MM.1S (cell line): Measurements from ENCODE around the gene NEK8.

Source experiments
- DNase-seq: peaks from one replicate; pipeline ENCODE4 v3.0.0-alpha.2; 2015
- H2AFZ ChIP-seq: fragments of 300-600 bp; sonication (generic); 2 replicates; pipeline ENCODE4 v1.6.0; 2016; ENCODE audit warnings: antibody characterized with exemption, low read length
- H3F3A ChIP-seq: fragments of 300-600 bp; sonication (generic); 2 replicates; pipeline ENCODE4 v1.6.1; 2016; ENCODE audit warnings: mild to moderate bottlenecking, antibody characterized with exemption, low read length, moderate library complexity, mixed read lengths; ENCODE audit not compliant: insufficient read depth
- H3K27ac ChIP-seq: fragments of 300-600 bp; sonication (generic); 2 replicates; pipeline ENCODE4 v1.5.1; 2016; ENCODE audit warnings: mild to moderate bottlenecking, low read length
- H3K27me3 ChIP-seq: fragments of 300-600 bp; sonication (generic); replicated peaks from 2 replicates; pipeline ENCODE4 v1.6.0; 2016; ENCODE audit warnings: low read length; ENCODE audit not compliant: insufficient read depth
- H3K36me3 ChIP-seq: fragments of 300-600 bp; sonication (generic); replicated peaks from 2 replicates; pipeline ENCODE4 v1.6.1; 2016; ENCODE audit warnings: mild to moderate bottlenecking, low read length, mixed read lengths; ENCODE audit not compliant: insufficient read depth
- H3K4me1 ChIP-seq: fragments of 300-600 bp; sonication (generic); 2 replicates; pipeline ENCODE4 v1.6.1; 2016; ENCODE audit warnings: low read length, mixed read lengths
- H3K4me2 ChIP-seq: fragments of 300-600 bp; sonication (generic); 2 replicates; pipeline ENCODE4 v1.6.0; 2016; ENCODE audit warnings: low read depth, low read length
- H3K4me3 ChIP-seq: fragments of 300-600 bp; sonication (generic); 2 replicates; pipeline ENCODE4 v1.5.1; 2016; ENCODE audit warnings: low read length, mixed read lengths
- H3K79me2 ChIP-seq: fragments of 300-600 bp; sonication (generic); 2 replicates; pipeline ENCODE4 v1.6.1; 2016; ENCODE audit warnings: mixed run types, low read length, mixed read lengths
- H3K9ac ChIP-seq: fragments of 300-600 bp; sonication (generic); 2 replicates; pipeline ENCODE4 v1.6.1; 2016; ENCODE audit warnings: low read length, mixed read lengths
- H3K9me2 ChIP-seq: fragments of 300-600 bp; sonication (generic); replicated peaks from 2 replicates; pipeline ENCODE4 v1.6.1; 2016; ENCODE audit warnings: mild to moderate bottlenecking, low read length, mixed read lengths; ENCODE audit not compliant: insufficient read depth
- H3K9me3 ChIP-seq: fragments of 300-600 bp; sonication (generic); replicated peaks from 2 replicates; pipeline ENCODE4 v1.6.1; 2016; ENCODE audit warnings: mild to moderate bottlenecking, low read length, mixed read lengths; ENCODE audit not compliant: insufficient read depth
- H4K20me1 ChIP-seq: fragments of 300-600 bp; sonication (generic); 2 replicates; pipeline ENCODE4 v1.6.1; 2016; ENCODE audit warnings: mild to moderate bottlenecking, low read length, moderate library complexity, mixed read lengths; ENCODE audit not compliant: insufficient read depth
- EZH2 ChIP-seq: fragments of 300-600 bp; sonication (generic); optimal IDR thresholded peaks from 2 replicates; pipeline ENCODE3; 2017; ENCODE audit warnings: low read depth, mild to moderate bottlenecking, antibody characterized with exemption, low read length, mixed read lengths
- EZH2phosphoT487 ChIP-seq: fragments of 300-600 bp; sonication (generic); IDR thresholded peaks from 2 replicates; pipeline ENCODE4 v1.6.1; 2018; ENCODE audit warnings: antibody characterized with exemption, low read length
- TF ChIP-seq, protein P1 (sequence below): fragments of 300-600 bp; sonication (generic); IDR thresholded peaks from 2 replicates; pipeline ENCODE4 v1.5.1; 2016; ENCODE audit warnings: antibody characterized with exemption, low read length, mixed read lengths

NEK8 gene

DNA sequence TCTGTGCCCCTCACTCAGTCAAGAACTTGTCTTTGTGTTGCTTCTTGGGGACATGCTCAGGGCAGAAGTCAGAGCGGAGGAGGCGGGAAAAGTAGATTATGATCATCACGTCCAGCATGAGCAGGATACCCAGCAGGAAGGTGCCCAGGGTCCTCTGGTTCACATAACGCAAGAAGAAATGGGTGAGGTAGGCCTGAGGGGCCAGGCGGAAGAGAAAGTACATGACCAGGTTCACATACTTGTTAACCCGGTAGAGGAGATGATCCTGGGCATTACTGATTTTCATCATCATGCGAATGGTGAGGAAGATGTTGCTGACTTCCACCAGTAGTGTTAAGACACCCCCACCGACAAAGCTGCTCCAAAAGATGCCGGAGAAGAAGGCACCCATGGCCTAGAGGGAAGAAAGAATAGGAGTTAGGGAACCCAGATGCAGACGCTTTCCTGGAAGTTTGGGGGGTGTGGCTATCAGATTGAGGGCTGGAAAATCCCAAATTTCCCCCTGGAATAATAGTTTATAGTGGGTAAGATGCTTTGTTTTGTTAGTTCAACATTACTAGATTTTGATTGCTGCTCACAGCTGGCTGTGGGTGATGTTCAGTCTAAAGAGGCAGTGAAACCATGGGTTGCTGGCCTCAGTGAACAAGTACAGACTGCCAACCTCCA lies 4.0 kb upstream of the NEK8 start:
- no peak overlapping the region for H2AFZ ChIP-seq
- peak overlapping the region; percentile 62; the same call in 1 of the 2 replicates for H3K27ac ChIP-seq
- H3K9ac ChIP-seq, result no peak overlapping the region
- no peaks in the 10 kb centered on the region for H3K9me3 ChIP-seq
- H3K27me3 ChIP-seq, result no peaks in the 10 kb centered on the region
- peaks cover 4% of the 10 kb centered on the region; the same call in 1 of the 2 replicates for H3K4me1 ChIP-seq
- DNase-seq, result no peak
- peaks cover 82% of the 10 kb centered on the region for H3F3A ChIP-seq
- H3K79me2 ChIP-seq, result peaks cover 39% of the 10 kb centered on the region
- H4K20me1 ChIP-seq, result 0 out of 2 replicates have a peak, but pooled peaks cover 13% of the 10 kb centered on the region
- no peaks in the 10 kb centered on the region for H3K9me2 ChIP-seq
- H3K36me3 ChIP-seq, result peaks cover 16% of the 10 kb centered on the region; the same call in 1 of the 2 replicates
- H3K4me2 ChIP-seq, result peak overlapping the region; percentile 69
- no peak for TF ChIP-seq EZH2phosphoT487
- TF ChIP-seq, protein P1, sequence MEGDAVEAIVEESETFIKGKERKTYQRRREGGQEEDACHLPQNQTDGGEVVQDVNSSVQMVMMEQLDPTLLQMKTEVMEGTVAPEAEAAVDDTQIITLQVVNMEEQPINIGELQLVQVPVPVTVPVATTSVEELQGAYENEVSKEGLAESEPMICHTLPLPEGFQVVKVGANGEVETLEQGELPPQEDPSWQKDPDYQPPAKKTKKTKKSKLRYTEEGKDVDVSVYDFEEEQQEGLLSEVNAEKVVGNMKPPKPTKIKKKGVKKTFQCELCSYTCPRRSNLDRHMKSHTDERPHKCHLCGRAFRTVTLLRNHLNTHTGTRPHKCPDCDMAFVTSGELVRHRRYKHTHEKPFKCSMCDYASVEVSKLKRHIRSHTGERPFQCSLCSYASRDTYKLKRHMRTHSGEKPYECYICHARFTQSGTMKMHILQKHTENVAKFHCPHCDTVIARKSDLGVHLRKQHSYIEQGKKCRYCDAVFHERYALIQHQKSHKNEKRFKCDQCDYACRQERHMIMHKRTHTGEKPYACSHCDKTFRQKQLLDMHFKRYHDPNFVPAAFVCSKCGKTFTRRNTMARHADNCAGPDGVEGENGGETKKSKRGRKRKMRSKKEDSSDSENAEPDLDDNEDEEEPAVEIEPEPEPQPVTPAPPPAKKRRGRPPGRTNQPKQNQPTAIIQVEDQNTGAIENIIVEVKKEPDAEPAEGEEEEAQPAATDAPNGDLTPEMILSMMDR, result no peak
- no peak for TF ChIP-seq EZH2
- H3K4me3 ChIP-seq, result no peak overlapping the region; the same call in 1 of the 2 replicates

DNA sequence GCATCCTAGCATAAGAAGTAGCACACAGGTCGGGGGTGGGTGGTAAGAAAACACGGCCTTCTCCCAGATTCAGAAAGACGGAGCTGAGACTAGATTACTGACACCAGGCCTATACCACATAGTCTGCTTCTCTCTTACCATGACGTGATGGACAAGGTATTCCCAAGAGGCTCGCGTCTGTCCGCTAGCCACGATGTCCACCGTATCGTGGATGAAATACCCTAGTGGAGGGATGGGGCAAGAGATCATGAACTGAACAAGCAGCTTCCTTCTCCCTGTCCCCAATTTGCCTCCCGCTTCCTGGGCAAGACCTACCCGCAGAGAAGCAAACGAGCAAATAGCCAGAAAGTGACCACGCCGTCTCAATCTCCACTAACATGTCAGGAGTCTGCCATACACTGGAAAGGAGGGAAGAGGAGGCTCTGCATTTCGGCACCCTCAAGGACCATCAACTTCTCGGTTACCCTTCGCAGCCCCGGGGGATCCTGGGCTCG lies 3.4 kb upstream of the NEK8 start:
- Histone ChIP-seq H3K4me1 (peaks cover 4% of the 10 kb centered on the region; the same call in 1 of the 2 replicates), H3F3A (peaks cover 79% of the 10 kb centered on the region), H3K79me2 (peaks cover 34% of the 10 kb centered on the region), H3K9me3 (no peaks in the 10 kb centered on the region), H3K9ac (peak overlapping the region; percentile 68), H3K4me3 (peak overlapping the region; percentile 71), H3K27me3 (no peaks in the 10 kb centered on the region), H3K36me3 (peaks cover 16% of the 10 kb centered on the region; the same call in 1 of the 2 replicates), H3K27ac (peak overlapping the region; percentile 62; the same call in 1 of the 2 replicates), H3K9me2 (no peaks in the 10 kb centered on the region), H4K20me1 (0 out of 2 replicates have a peak, but pooled peaks cover 13% of the 10 kb centered on the region), H2AFZ (no peak overlapping the region), H3K4me2 (peak overlapping the region; percentile 69)
- peak; percentile 54 for DNase-seq
- TF ChIP-seq EZH2 (no peak), EZH2phosphoT487 (no peak)
- TF ChIP-seq, protein P1, result no peak

DNA sequence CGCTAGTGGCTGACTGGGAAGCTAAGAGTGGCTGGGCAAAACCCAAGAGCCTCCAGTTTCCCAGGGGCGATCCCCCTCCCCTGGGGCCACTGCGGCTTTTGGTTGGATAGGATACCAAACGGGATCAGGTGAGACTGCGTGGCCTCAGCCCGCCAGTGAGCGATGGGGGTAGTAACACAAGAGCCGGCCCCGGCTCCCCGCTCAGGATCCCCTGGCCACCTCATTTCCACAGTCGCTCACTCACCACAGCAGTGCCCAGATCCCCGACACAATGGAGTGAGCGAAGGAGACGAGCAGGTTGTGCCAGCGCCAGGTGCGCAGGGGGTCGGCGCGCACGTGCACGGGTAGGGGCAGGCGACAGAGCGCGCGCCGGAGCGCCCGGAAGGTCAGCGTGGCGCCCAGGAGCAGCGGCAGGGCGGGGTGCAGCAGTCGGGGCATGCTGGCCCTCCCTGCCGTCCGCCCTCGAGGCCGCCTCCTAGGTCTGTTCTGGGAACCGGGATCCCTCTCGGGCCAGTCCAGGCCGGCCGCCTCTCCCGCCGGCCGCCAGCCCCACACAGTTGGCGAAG lies 2.8 kb upstream of the NEK8 start:
- peak overlapping the region; percentile 71 for H3K4me3 ChIP-seq
- peak; percentile 70 for DNase-seq
- H3K4me2 ChIP-seq, result peak overlapping the region; percentile 69
- H3K79me2 ChIP-seq, result peaks cover 29% of the 10 kb centered on the region
- H3K4me1 ChIP-seq, result peaks cover 4% of the 10 kb centered on the region; the same call in 1 of the 2 replicates
- H4K20me1 ChIP-seq, result 0 out of 2 replicates have a peak, but pooled peaks cover 13% of the 10 kb centered on the region
- H3K9ac ChIP-seq, result peak overlapping the region; percentile 68
- TF ChIP-seq EZH2phosphoT487, result no peak
- TF ChIP-seq, protein P1, result no peak
- H3K9me2 ChIP-seq, result no peaks in the 10 kb centered on the region
- peaks cover 15% of the 10 kb centered on the region; the same call in 1 of the 2 replicates for H3K36me3 ChIP-seq
- peak overlapping the region; percentile 62 for H3K27ac ChIP-seq
- H2AFZ ChIP-seq, result peak overlapping the region; percentile 43; the same call in 1 of the 2 replicates
- H3K9me3 ChIP-seq, result no peaks in the 10 kb centered on the region
- H3F3A ChIP-seq, result peaks cover 75% of the 10 kb centered on the region
- H3K27me3 ChIP-seq, result no peaks in the 10 kb centered on the region
